HEK293 (cell line): Measurements from ENCODE around the gene ARG2.

Experiments used
- CTCF ChIP-seq: fragments of 450-650 bp; formaldehyde crosslinking; IDR thresholded peaks from 2 replicates; pipeline ENCODE4 v1.5.1; 2016; ENCODE audit warnings: missing biosample characterization, missing genetic modification characterization
- GLI2 ChIP-seq: fragments of 450-650 bp; formaldehyde crosslinking; IDR thresholded peaks from 2 replicates; pipeline ENCODE4; 2017; ENCODE audit warnings: missing biosample characterization, missing genetic modification characterization, low read depth, borderline replicate concordance
- GLIS2 ChIP-seq: fragments of 450-650 bp; formaldehyde crosslinking; IDR thresholded peaks from 2 replicates; pipeline ENCODE4 v1.5.1; 2016; ENCODE audit warnings: missing biosample characterization, missing genetic modification characterization
- HOXD13 ChIP-seq: sonication (generic); formaldehyde crosslinking; IDR thresholded peaks from 2 replicates; pipeline ENCODE4 v1.8.0; 2022; ENCODE audit warnings: missing genetic modification reagents, borderline replicate concordance
- KLF1 ChIP-seq: fragments of 450-650 bp; formaldehyde crosslinking; IDR thresholded peaks from 2 replicates; pipeline ENCODE4 v1.5.1; 2016; ENCODE audit warnings: missing biosample characterization, missing genetic modification characterization
- KLF7 ChIP-seq: fragments of 450-650 bp; formaldehyde crosslinking; IDR thresholded peaks from 2 replicates; pipeline ENCODE4 v1.5.1; 2016; ENCODE audit warnings: missing biosample characterization, missing genetic modification characterization, borderline replicate concordance
- KLF8 ChIP-seq: fragments of 450-650 bp; formaldehyde crosslinking; IDR thresholded peaks from 2 replicates; pipeline ENCODE4 v1.5.1; 2016; ENCODE audit warnings: missing biosample characterization, missing genetic modification characterization
- MYNN ChIP-seq: fragments of 450-650 bp; formaldehyde crosslinking; IDR thresholded peaks from 2 replicates; pipeline ENCODE4 v1.5.1; 2016; ENCODE audit warnings: missing biosample characterization, missing genetic modification characterization, borderline replicate concordance
- ZBTB6 ChIP-seq: fragments of 450-650 bp; formaldehyde crosslinking; IDR thresholded peaks from 2 replicates; pipeline ENCODE4 v1.5.1; 2017; ENCODE audit warnings: missing biosample characterization, missing genetic modification characterization
- ZBTB7A ChIP-seq: fragments of 450-650 bp; formaldehyde crosslinking; IDR thresholded peaks from 2 replicates; pipeline ENCODE4 v1.5.1; 2016; ENCODE audit warnings: low read depth, missing biosample characterization, missing genetic modification characterization
- ZIC2 ChIP-seq: fragments of 450-650 bp; formaldehyde crosslinking; IDR thresholded peaks from 2 replicates; pipeline ENCODE4 v1.5.1; 2016; ENCODE audit warnings: missing biosample characterization, missing genetic modification characterization
- ZNF223 ChIP-seq: fragments of 450-650 bp; formaldehyde crosslinking; IDR thresholded peaks from 2 replicates; pipeline ENCODE4 v1.5.1; 2016; ENCODE audit warnings: missing biosample characterization, missing genetic modification characterization
- ZNF266 ChIP-seq: fragments of 450-650 bp; formaldehyde crosslinking; IDR thresholded peaks from 2 replicates; pipeline ENCODE4 v1.5.1; 2016; ENCODE audit warnings: missing biosample characterization, missing genetic modification characterization, low read depth
- ZNF350 ChIP-seq: fragments of 450-650 bp; formaldehyde crosslinking; IDR thresholded peaks from 2 replicates; pipeline ENCODE4 v1.5.0; 2017; ENCODE audit warnings: missing biosample characterization, mild to moderate bottlenecking, missing genetic modification characterization
- ZNF391 ChIP-seq: fragments of 450-650 bp; formaldehyde crosslinking; IDR thresholded peaks from 2 replicates; pipeline ENCODE4 v1.5.1; 2016; ENCODE audit warnings: low read depth, missing biosample characterization, missing genetic modification characterization, borderline replicate concordance
- ZNF398 ChIP-seq: fragments of 450-650 bp; formaldehyde crosslinking; IDR thresholded peaks from 2 replicates; pipeline ENCODE4 v1.5.1; 2017; ENCODE audit warnings: missing biosample characterization, missing genetic modification characterization
- ZNF416 ChIP-seq: fragments of 450-650 bp; formaldehyde crosslinking; IDR thresholded peaks from 2 replicates; pipeline ENCODE4 v1.5.1; 2016; ENCODE audit warnings: missing biosample characterization, missing genetic modification characterization
- ZNF449 ChIP-seq: fragments of 450-650 bp; formaldehyde crosslinking; IDR thresholded peaks from 2 replicates; pipeline ENCODE4 v1.5.1; 2017; ENCODE audit warnings: missing biosample characterization, mild to moderate bottlenecking, missing genetic modification characterization, moderate library complexity
- ZNF514 ChIP-seq: fragments of 450-650 bp; formaldehyde crosslinking; IDR thresholded peaks from 2 replicates; pipeline ENCODE4 v1.5.1; 2016; ENCODE audit warnings: missing biosample characterization, missing genetic modification characterization
- ZNF544 ChIP-seq: fragments of 450-650 bp; formaldehyde crosslinking; IDR thresholded peaks from 2 replicates; pipeline ENCODE4 v1.5.0; 2017; ENCODE audit warnings: missing biosample characterization, missing genetic modification characterization
- ZNF571 ChIP-seq: fragments of 450-650 bp; formaldehyde crosslinking; IDR thresholded peaks from 2 replicates; pipeline ENCODE4 v1.5.0; 2017; ENCODE audit warnings: missing biosample characterization, missing genetic modification characterization
- ZNF580 ChIP-seq: fragments of 450-650 bp; formaldehyde crosslinking; IDR thresholded peaks from 2 replicates; pipeline ENCODE4 v1.5.1; 2016; ENCODE audit warnings: missing biosample characterization, missing genetic modification characterization
- ZNF707 ChIP-seq: fragments of 450-650 bp; formaldehyde crosslinking; IDR thresholded peaks from 2 replicates; pipeline ENCODE4 v1.5.1; 2016; ENCODE audit warnings: missing biosample characterization, missing genetic modification characterization
- ZNF768 ChIP-seq: fragments of 450-650 bp; formaldehyde crosslinking; IDR thresholded peaks from 2 replicates; pipeline ENCODE4 v1.5.1; 2018; ENCODE audit warnings: missing biosample characterization, mild to moderate bottlenecking, missing genetic modification characterization
- ZSCAN18 ChIP-seq: fragments of 450-650 bp; formaldehyde crosslinking; IDR thresholded peaks from 2 replicates; pipeline ENCODE4 v1.5.1; 2016; ENCODE audit warnings: missing biosample characterization, missing genetic modification characterization
- TF ChIP-seq, protein P1 (sequence below): fragments of 450-650 bp; formaldehyde crosslinking; IDR thresholded peaks from 2 replicates; pipeline ENCODE4; 2016; ENCODE audit warnings: missing biosample characterization, missing genetic modification characterization

Gene ARG2

DNA sequence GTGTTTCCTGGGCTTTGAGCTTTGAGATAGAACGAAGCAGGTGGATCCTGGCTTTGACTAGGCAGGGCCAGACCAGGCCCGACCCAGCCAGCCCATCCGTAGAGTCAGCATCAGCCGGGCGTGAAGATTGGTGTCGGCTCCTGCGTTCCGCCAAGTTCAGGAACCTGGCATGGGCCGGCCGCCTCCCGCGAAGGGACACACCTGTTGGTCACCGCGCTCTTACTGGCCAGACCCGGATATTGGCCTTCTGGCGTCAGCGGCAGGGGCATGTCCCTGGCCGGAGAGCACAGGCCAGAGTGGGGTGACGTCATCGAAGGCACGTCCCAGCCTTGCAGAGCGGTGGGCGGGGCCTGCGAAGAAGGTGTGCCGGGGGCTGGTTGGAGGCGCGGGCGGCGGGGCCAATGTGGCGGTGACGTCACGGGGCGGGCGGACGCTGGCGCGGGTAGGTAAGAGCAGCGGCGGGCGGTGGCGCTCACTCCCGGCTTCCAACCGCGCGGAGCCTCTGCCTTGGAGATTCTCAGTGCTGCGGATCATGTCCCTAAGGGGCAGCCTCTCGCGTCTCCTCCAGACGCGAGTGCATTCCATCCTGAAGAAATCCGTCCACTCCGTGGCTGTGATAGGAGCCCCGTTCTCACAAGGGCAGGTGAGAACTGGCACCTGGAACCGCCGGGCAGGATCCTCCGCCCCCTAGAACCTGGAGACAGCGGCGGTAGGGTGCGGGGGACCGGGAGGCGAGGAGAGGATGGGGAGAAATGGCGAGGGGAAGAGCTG lies at the start of gene ARG2 (continued):
- TF ChIP-seq ZNF416 (tag by site-specific recombination), result no peak
- no peak for TF ChIP-seq ZNF223 (tag by site-specific recombination)
- no peak for TF ChIP-seq ZBTB6
- no peak for TF ChIP-seq ZNF266 (tag by site-specific recombination)
- TF ChIP-seq ZNF514, result no peak
- TF ChIP-seq ZNF707, result no peak
- peak; percentile 57 for TF ChIP-seq GLIS2
- TF ChIP-seq CTCF (tag by site-specific recombination), result peak; percentile 56; the same call in 1 of the 2 replicates
- TF ChIP-seq KLF7, result no peak; the same call in 1 of the 2 replicates
- TF ChIP-seq ZNF580 (tag by site-specific recombination), result no peak; the same call in 1 of the 2 replicates
- TF ChIP-seq ZIC2 (tag by site-specific recombination), result peak; percentile 47
- TF ChIP-seq, protein P1, sequence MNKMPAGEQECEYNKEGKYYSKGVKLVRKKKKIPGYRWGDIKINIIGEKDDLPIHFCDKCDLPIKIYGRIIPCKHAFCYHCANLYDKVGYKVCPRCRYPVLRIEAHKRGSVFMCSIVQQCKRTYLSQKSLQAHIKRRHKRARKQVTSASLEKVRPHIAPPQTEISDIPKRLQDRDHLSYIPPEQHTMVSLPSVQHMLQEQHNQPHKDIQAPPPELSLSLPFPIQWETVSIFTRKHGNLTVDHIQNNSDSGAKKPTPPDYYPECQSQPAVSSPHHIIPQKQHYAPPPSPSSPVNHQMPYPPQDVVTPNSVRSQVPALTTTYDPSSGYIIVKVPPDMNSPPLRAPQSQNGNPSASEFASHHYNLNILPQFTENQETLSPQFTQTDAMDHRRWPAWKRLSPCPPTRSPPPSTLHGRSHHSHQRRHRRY (tag by site-specific recombination), result no peak
- TF ChIP-seq ZNF768 (tag by site-specific recombination), result no peak
- TF ChIP-seq ZNF449, result no peak
- TF ChIP-seq ZNF571, result no peak
- TF ChIP-seq HOXD13 (CRISPR knock-in tag), result no peak
- TF ChIP-seq MYNN, result no peak
- TF ChIP-seq ZBTB7A, result no peak
- TF ChIP-seq KLF8 (tag by site-specific recombination), result peak; percentile 95
- TF ChIP-seq ZNF391 (tag by site-specific recombination), result peak; percentile 76; the same call in 1 of the 2 replicates
- TF ChIP-seq ZNF350 (tag by site-specific recombination), result no peak
- TF ChIP-seq ZNF544 (tag by site-specific recombination), result no peak
- TF ChIP-seq GLI2, result no peak
- TF ChIP-seq KLF1 (tag by site-specific recombination), result peak; percentile 61
- 0 out of 2 replicates have a peak, but pooled peaks have one; percentile 65 for TF ChIP-seq ZSCAN18 (tag by site-specific recombination)
- TF ChIP-seq ZNF398, result no peak
